GM12801 (cell line): ENCODE data around the gene GRIK4.

Experiments used
- CTCF ChIP-seq: IDR thresholded peaks from one replicate; pipeline ENCODE4 v1.5.1; 2011; ENCODE audit warnings: control low read depth; ENCODE audit not compliant: insufficient read length; ENCODE audit errors: extremely low read depth

The GRIK4 gene

GRCh38 chr11:120830085-120830620 is 318.6 kb downstream of the GRIK4 start:
- TF ChIP-seq CTCF, result no peak

GRCh38 chr11:120832481-120833238 is 321.1 kb downstream of the GRIK4 start:
- TF ChIP-seq CTCF, result no peak

- TF ChIP-seq CTCF, result no peak
Observed at GRCh38 chr11:120834686-120835210, 323.2 kb downstream of the GRIK4 start.

GRCh38 chr11:120835601-120836228 is 324.2 kb downstream of the GRIK4 start:
- no peak for TF ChIP-seq CTCF

GRCh38 chr11:120837696-120838095 is 326.1 kb downstream of the GRIK4 start:
- no peak for TF ChIP-seq CTCF

GRCh38 chr11:120839201-120839600 is 327.7 kb downstream of the GRIK4 start:
- no peak for TF ChIP-seq CTCF

- no peak for TF ChIP-seq CTCF
Observed at GRCh38 chr11:120839846-120840402, 328.4 kb downstream of the GRIK4 start.
